Bronchial epithelial cell (primary cell): ENCODE data around the gene ITPR2. TPM values are rescaled to one million over a fixed set of nuclear protein-coding genes. Genes with fewer than 3 reads are reported as not detected.
"Not testable (repeated sequence)": the region's sequence is repeated elsewhere in the genome, so short reads cannot be mapped to it uniquely, and the experiment has no call there.

Source experiments
- DNase-seq: peaks from one replicate; pipeline ENCODE4 v3.0.0-alpha.2; 2010; ENCODE audit warnings: low read depth
- FAIRE-seq: peaks from 2 replicates; lab custom pipeline; 2011; peaks lifted over from hg19 to GRCh38; lab: Jason Lieb, UNC
- H3K27me3 ChIP-seq: 2 replicates; pipeline ENCODE4 v1.5.1; 2011; ENCODE audit warnings: low read length; ENCODE audit not compliant: control insufficient read depth, insufficient read depth
- H3K36me3 ChIP-seq: 2 replicates; pipeline ENCODE4 v1.5.1; 2011; ENCODE audit warnings: low read length; ENCODE audit not compliant: control insufficient read depth, insufficient read depth
- H3K4me3 ChIP-seq: 2 replicates; pipeline ENCODE4 v1.5.1; 2011; ENCODE audit warnings: mild to moderate bottlenecking, low read depth, low read length, control low read depth
- CTCF ChIP-seq: IDR thresholded peaks from 2 replicates; pipeline ENCODE4 v1.5.1; 2011; ENCODE audit warnings: mild to moderate bottlenecking, moderate library complexity, low read length, control low read depth, inconsistent platforms; ENCODE audit not compliant: insufficient read depth, severe bottlenecking
- total RNA-seq: library from RNA; depleted of rRNA; stranded (reverse); fragments of >200 nt; gene quantifications from 2 replicates; pipeline ENCODE4 v1.2.1, GENCODE V29; 2014

The ITPR2 gene
- total RNA-seq, 1 donor from 2014 or later = 5.8 TPM

GRCh38 chr12:26610774-26611173 lies 222.2 kb downstream of the ITPR2 start:
- no peaks in the 10 kb centered on the region for H3K36me3 ChIP-seq
- no peak overlapping the region for H3K4me3 ChIP-seq
- H3K27me3 ChIP-seq = no peaks in the 10 kb centered on the region
- no peak for TF ChIP-seq CTCF
- FAIRE-seq = no peak
- DNase-seq = no peak

GRCh38 chr12:26609986-26610385 lies 223.0 kb downstream of the ITPR2 start:
- FAIRE-seq (no peak), DNase-seq (no peak)

GRCh38 chr12:26608706-26609105 lies 224.3 kb downstream of the ITPR2 start:
- no peak for TF ChIP-seq CTCF
- Histone ChIP-seq H3K27me3 (no peaks in the 10 kb centered on the region), H3K4me3 (no peak overlapping the region), H3K36me3 (no peaks in the 10 kb centered on the region)
- no peak for FAIRE-seq
- no peak for DNase-seq

More at GRCh38 chr12:26609986-26610385, 223.0 kb downstream of the ITPR2 start:
- Histone ChIP-seq H3K36me3 (no peaks in the 10 kb centered on the region), H3K4me3 (no peak overlapping the region), H3K27me3 (no peaks in the 10 kb centered on the region)
- no peak for TF ChIP-seq CTCF

- TF ChIP-seq CTCF = no peak
- FAIRE-seq = no peak
- no peak overlapping the region for H3K4me3 ChIP-seq
These were observed 224.7 kb downstream of the ITPR2 start for GRCh38 chr12:26608273-26608672.

GRCh38 chr12:26606911-26607310 lies 226.1 kb downstream of the ITPR2 start:
- FAIRE-seq = no peak

More at GRCh38 chr12:26608273-26608672, 224.7 kb downstream of the ITPR2 start:
- Histone ChIP-seq H3K27me3 (no peaks in the 10 kb centered on the region), H3K36me3 (no peaks in the 10 kb centered on the region)
- no peak for DNase-seq

GRCh38 chr12:26604813-26605212 lies 228.2 kb downstream of the ITPR2 start:
- H3K4me3 ChIP-seq, DNase-seq, H3K27me3 ChIP-seq, FAIRE-seq, H3K36me3 ChIP-seq: not testable (repeated sequence)

More at GRCh38 chr12:26606911-26607310, 226.1 kb downstream of the ITPR2 start:
- H3K36me3 ChIP-seq = no peaks in the 10 kb centered on the region
- H3K4me3 ChIP-seq = no peak overlapping the region
- no peak for TF ChIP-seq CTCF
- no peaks in the 10 kb centered on the region for H3K27me3 ChIP-seq
- DNase-seq = no peak
